ENCODE measurements around the gene NTN1. TPM values are rescaled to one million over a fixed set of nuclear protein-coding genes. Genes with fewer than 3 reads are reported as not detected.

The NTN1 gene
- total and polyA plus RNA-seq, 2 of the 13 experiments (the other 11 are each of a cell fraction or from before 2014, with no cell fraction given): 0.04 to 0.05 TPM

DNA sequence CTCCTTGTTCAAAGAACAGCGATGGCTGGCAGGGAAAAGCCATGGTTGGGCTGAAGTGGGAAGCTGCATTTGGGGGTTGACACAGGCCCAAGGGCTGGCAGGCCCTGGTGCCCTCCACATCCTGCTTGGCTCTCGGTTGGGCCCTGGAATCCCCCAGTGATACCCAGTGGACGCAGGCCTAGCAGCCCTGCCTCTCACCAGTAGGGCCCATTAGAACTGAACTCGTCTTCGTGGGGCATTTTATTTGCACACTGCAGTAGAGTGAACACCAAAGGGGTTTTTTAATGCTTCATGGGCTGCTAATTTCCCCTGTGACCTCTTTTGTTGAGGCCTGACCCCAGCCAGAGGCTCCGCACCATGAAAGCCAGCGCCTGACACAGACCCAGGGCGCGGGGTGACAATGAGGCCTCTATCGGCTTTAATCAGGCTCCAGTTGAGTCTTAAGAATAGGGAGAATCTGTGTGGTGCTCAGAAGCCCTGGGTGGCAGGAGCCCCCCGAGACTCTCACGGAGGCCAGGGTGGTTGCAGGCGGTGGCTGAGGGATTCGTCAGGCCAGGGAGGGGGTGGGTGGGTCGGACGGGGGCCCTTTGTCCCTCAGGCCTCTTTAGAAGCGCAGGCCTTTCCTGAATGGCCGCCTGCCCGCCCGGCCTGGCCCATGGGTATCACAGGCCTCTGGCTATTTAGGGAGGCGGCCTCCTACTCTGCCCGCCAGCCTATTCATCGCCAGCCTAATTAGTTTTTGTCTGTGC is 199.3 kb downstream of the NTN1 start (continued):
- TF ChIP-seq, protein P1, sequence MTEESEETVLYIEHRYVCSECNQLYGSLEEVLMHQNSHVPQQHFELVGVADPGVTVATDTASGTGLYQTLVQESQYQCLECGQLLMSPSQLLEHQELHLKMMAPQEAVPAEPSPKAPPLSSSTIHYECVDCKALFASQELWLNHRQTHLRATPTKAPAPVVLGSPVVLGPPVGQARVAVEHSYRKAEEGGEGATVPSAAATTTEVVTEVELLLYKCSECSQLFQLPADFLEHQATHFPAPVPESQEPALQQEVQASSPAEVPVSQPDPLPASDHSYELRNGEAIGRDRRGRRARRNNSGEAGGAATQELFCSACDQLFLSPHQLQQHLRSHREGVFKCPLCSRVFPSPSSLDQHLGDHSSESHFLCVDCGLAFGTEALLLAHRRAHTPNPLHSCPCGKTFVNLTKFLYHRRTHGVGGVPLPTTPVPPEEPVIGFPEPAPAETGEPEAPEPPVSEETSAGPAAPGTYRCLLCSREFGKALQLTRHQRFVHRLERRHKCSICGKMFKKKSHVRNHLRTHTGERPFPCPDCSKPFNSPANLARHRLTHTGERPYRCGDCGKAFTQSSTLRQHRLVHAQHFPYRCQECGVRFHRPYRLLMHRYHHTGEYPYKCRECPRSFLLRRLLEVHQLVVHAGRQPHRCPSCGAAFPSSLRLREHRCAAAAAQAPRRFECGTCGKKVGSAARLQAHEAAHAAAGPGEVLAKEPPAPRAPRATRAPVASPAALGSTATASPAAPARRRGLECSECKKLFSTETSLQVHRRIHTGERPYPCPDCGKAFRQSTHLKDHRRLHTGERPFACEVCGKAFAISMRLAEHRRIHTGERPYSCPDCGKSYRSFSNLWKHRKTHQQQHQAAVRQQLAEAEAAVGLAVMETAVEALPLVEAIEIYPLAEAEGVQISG (CRISPR knock-in tag; IDR thresholded peaks at IDR 0.05): no peak
- TF ChIP-seq, protein P2, sequence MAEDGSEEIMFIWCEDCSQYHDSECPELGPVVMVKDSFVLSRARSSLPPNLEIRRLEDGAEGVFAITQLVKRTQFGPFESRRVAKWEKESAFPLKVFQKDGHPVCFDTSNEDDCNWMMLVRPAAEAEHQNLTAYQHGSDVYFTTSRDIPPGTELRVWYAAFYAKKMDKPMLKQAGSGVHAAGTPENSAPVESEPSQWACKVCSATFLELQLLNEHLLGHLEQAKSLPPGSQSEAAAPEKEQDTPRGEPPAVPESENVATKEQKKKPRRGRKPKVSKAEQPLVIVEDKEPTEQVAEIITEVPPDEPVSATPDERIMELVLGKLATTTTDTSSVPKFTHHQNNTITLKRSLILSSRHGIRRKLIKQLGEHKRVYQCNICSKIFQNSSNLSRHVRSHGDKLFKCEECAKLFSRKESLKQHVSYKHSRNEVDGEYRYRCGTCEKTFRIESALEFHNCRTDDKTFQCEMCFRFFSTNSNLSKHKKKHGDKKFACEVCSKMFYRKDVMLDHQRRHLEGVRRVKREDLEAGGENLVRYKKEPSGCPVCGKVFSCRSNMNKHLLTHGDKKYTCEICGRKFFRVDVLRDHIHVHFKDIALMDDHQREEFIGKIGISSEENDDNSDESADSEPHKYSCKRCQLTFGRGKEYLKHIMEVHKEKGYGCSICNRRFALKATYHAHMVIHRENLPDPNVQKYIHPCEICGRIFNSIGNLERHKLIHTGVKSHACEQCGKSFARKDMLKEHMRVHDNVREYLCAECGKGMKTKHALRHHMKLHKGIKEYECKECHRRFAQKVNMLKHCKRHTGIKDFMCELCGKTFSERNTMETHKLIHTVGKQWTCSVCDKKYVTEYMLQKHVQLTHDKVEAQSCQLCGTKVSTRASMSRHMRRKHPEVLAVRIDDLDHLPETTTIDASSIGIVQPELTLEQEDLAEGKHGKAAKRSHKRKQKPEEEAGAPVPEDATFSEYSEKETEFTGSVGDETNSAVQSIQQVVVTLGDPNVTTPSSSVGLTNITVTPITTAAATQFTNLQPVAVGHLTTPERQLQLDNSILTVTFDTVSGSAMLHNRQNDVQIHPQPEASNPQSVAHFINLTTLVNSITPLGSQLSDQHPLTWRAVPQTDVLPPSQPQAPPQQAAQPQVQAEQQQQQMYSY (CRISPR knock-in tag; IDR thresholded peaks at IDR 0.05): no peak
- TF ChIP-seq, protein P3, sequence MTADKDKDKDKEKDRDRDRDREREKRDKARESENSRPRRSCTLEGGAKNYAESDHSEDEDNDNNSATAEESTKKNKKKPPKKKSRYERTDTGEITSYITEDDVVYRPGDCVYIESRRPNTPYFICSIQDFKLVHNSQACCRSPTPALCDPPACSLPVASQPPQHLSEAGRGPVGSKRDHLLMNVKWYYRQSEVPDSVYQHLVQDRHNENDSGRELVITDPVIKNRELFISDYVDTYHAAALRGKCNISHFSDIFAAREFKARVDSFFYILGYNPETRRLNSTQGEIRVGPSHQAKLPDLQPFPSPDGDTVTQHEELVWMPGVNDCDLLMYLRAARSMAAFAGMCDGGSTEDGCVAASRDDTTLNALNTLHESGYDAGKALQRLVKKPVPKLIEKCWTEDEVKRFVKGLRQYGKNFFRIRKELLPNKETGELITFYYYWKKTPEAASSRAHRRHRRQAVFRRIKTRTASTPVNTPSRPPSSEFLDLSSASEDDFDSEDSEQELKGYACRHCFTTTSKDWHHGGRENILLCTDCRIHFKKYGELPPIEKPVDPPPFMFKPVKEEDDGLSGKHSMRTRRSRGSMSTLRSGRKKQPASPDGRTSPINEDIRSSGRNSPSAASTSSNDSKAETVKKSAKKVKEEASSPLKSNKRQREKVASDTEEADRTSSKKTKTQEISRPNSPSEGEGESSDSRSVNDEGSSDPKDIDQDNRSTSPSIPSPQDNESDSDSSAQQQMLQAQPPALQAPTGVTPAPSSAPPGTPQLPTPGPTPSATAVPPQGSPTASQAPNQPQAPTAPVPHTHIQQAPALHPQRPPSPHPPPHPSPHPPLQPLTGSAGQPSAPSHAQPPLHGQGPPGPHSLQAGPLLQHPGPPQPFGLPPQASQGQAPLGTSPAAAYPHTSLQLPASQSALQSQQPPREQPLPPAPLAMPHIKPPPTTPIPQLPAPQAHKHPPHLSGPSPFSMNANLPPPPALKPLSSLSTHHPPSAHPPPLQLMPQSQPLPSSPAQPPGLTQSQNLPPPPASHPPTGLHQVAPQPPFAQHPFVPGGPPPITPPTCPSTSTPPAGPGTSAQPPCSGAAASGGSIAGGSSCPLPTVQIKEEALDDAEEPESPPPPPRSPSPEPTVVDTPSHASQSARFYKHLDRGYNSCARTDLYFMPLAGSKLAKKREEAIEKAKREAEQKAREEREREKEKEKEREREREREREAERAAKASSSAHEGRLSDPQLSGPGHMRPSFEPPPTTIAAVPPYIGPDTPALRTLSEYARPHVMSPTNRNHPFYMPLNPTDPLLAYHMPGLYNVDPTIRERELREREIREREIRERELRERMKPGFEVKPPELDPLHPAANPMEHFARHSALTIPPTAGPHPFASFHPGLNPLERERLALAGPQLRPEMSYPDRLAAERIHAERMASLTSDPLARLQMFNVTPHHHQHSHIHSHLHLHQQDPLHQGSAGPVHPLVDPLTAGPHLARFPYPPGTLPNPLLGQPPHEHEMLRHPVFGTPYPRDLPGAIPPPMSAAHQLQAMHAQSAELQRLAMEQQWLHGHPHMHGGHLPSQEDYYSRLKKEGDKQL (CRISPR knock-in tag; IDR thresholded peaks at IDR 0.05; ENCODE audit: low read depth): no peak

Data from HepG2 (cell line).